ENCODE measurements around the gene TAAR8. TPM values are rescaled to one million over a fixed set of nuclear protein-coding genes. Genes with fewer than 3 reads are reported as not detected.
"Not testable (repeated sequence)": the region's sequence is repeated elsewhere in the genome, so short reads cannot be mapped to it uniquely, and the experiment has no call there.

The TAAR8 gene
- total RNA-seq, 1 donor from 2014 or later, result not detected

DNA sequence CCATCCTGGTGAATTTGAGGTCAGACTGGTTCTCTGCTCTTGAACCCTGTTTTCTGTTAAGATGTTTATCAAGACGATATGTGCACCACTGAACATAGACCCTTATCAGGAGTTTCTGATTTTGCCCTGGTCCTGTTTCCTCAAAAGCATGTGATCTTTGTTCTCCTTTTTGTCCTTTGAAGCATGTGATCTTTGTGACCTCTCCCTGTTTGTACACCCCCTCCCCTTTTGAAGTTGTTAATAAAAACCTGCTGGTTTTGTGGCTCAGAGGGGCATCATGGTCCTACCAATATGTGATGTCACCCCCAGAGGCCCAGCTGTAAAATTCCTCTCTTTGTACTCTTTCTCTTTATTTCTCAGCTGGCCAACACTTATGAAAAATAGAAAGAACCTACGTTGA is 17.9 kb upstream of the TAAR8 start:
- ATAC-seq (ENCODE audit: poor library complexity); intact Hi-C loops (cut with DNase I); DNase-seq: not testable (repeated sequence)

DNA sequence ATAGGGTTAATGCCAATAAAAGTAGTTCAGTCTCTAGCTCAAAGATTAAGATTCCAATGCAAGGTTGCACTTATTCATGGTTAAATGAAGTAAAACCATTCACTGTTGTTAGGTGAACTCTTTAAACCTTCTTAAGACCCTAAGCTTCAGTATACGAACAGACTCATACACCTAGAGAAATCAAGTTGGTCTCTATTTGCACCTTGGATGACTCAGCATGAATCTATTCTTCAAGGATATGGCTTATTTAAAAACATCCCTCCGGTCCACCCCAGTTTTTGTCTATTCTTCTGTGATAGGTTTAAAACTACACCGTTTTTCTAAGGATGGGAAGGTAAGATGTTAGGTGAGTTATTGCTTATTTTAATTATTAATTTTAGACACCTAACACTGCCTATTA is 15.3 kb upstream of the TAAR8 start:
- DNase-seq (no peak), ATAC-seq (ENCODE audit: poor library complexity) (no peak)
- intact Hi-C loops (cut with DNase I), result no loop called here

DNA sequence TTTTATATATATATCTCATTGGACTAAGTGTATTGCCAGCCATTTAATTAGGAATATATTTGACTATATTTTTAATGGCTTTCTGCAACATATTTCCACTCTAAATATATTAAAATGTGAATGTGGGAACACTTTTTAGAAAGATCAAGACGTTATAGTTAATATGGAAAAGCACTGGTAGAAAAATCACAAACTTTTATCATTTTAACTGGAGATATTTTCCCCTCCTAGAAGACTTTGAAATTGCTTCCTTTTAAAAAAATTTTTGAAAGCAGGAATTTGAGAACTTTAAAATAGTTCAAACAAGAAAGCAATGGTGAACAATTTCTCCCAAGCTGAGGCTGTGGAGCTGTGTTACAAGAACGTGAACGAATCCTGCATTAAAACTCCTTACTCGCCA is 14.5 kb upstream of the TAAR8 start, which contains the start of gene TAAR9:
Gene TAAR9 (plus strand): TSS at position 301 of the 400 bp plus-strand sequence. CDS start 13 bp downstream, at position 314.
- no peak for ATAC-seq (ENCODE audit: poor library complexity)
- intact Hi-C loops (cut with DNase I), result no loop called here
- no peak for DNase-seq

DNA sequence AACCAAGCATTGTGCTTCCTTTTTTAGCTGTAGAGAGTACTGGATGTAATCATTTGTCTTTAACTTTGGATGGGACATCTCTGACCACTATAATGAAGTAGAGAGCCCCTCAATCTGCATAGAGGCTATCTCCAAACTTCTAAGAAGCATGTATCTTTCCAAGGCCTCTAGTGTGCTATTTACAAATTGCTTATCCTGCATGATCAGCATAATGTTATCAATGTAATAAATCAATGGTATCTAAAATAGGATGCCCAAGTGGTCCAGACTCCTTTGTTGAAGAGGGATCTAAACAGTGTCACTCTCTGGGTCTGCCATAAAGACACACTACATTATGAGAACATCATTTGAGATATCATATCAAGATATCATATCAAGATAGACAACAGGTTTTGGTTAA is 7.6 kb upstream of the TAAR8 start:
- no peak for ATAC-seq (ENCODE audit: poor library complexity)
- DNase-seq, result no peak
- intact Hi-C loops (cut with DNase I), result no loop called here

DNA sequence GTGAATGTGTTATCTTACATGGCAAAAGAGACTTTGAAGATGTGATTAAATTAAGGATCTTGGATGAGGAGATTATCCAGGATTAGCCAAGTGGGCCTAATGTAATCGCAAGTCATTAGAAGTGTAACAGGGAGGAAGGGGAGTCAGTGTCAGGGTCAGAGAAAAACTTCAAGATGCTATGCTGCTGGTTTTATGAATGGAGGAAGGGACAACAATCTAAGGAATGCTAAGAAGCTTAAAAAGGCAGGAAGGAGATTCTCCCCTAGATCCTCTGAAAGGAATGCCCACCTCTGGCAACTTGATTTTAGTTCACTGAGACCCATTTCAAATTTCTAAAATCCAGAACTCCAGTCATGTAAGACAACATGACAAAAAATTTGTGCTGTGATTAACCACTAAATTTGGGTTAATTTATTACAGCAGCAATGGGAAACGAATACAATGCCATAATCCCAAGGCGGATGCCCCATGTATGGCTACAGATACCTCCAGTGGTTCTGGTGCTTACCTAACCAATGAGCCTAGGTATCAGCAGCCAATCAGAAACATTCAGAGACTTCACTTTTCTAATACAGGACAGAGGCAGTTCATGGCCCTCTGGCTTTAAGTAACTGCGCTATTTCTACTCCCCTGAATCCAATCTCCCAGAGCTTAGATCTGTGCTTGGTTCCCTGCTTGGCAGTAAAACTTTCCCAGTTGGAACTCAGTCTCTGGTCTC is 3.6 kb upstream of the TAAR8 start:
- intact Hi-C loops (cut with DNase I), result no loop called here
- ATAC-seq (ENCODE audit: poor library complexity), result no peak
- no peak for DNase-seq

DNA sequence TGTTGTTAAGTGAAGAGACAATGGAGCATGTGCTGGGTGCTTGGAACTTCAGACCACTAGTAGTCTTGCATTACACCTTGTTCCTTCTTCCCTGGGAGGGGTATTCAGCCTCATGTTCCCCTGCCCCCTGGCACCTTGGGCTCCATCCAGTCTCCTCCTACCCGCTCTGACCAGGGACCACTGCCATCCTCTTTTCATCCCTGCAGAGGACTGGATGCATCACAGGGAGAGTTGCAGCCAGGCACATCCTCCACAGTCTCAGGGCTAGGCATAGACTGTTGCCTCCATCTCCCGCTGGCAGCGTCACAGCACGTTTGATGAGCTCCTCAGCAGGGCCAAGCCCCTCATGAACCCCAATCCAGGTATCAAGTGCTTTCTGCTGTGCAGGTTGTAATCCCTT is 1.3 kb upstream of the TAAR8 start:
- no peak for ATAC-seq (ENCODE audit: poor library complexity)
- intact Hi-C loops (cut with DNase I), result no loop called here
- no peak for DNase-seq

DNA sequence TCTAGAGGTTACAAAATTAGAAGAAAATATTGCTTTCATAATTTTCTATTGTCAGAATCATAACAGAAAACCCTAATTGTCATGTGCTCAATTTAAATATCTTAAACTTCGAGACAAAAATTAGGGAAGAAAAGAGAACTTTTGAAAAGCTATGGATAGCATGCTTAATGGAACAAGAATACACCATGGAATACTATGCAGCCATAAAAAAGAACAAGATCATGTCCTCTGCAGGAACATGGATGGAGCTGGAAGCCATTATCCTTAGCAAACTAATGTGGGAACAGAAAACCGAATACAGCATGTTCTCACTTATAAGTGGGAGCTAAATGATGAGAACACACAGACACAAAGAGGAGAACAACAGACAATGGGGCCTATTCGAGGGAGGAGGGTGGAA is 7.6 kb downstream of the TAAR8 start:
- not testable (repeated sequence) for DNase-seq; ATAC-seq (ENCODE audit: poor library complexity)

DNA sequence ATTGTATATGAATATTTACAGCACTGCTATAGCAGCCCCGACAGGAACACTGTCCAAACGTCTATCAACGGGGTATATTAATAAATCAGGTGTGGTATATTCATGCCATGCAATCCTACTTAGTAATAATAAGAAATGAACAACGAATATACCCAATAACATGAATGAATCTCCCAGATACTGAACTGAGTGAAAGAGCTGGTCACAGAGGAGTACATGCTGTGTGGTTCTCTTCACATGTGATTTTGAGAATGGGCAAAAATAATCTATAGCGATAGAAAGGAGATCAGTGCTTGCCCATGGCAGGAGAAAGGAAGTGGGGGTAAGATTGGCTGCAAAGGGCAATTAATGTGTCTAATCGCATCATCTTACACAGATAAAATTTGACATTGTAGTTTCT is 13.9 kb downstream of the TAAR8 start:
- intact Hi-C loops (cut with DNase I), result no loop called here
- no peak for DNase-seq
- ATAC-seq (ENCODE audit: poor library complexity), result no peak

More for the DNA sequence above, 7.6 kb downstream of the TAAR8 start:
- intact Hi-C loops (cut with DNase I), result not testable (repeated sequence)

DNA sequence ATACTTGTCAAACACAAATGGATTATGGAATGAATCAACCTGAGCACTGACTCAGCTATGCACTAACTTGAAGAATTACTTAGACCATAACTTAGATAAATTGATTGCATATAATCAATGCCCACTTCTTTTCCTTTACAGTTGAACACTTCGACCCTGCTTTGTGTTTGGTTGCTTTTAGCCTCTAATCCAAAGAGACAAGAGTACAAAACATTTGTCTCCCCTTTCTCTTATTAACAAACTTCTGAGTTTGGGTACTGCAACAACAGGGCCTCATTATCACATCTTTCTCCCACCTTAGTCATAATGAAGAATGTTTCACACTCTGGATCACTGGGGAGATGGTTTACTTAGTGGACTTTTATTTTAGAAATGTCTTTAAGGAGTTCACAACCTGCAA is 15.1 kb downstream of the TAAR8 start:
- DNase-seq, result no peak
- intact Hi-C loops (cut with DNase I), result no loop called here
- ATAC-seq (ENCODE audit: poor library complexity), result no peak

DNA sequence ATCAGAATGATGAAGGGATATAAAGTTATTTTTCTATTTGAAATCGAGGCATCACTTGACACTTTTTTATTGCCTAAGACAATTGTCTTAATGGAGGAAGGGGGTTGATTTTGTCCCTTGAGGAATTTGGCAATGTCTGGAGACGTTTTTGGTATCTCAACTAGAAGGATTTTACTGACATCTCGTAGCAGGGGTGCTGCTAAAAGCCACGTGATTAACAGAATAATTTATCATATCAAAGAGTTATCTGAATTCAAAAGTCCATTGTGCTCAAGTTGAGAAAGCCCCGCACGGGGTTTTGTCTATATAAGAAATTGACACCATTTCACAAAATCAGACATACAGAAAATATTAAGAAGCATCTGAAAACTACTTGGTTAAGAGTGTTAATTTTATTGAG is 16.1 kb downstream of the TAAR8 start:
- ATAC-seq (ENCODE audit: poor library complexity), result no peak
- no peak for DNase-seq
- intact Hi-C loops (cut with DNase I), result no loop called here

DNA sequence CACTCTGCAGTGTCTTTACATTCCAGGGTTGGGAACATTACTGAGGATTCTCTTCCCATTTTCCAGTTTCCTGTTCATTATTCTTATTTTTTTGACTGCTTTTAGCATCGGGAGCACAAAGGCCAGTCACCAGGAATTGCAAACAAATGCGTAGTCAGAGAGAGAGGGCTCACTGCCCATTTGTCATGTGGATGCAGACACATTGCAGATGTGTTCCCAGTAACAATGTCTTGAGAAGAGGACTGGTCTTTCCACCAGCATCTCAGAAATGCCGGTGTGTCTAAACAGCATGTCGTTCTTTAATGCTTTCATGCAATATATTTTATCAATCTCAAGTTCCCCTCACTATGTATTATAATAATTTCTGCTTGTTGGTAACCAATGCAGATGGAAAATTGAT is 16.7 kb downstream of the TAAR8 start:
- ATAC-seq (ENCODE audit: poor library complexity), result no peak
- intact Hi-C loops (cut with DNase I), result no loop called here
- no peak for DNase-seq

DNA sequence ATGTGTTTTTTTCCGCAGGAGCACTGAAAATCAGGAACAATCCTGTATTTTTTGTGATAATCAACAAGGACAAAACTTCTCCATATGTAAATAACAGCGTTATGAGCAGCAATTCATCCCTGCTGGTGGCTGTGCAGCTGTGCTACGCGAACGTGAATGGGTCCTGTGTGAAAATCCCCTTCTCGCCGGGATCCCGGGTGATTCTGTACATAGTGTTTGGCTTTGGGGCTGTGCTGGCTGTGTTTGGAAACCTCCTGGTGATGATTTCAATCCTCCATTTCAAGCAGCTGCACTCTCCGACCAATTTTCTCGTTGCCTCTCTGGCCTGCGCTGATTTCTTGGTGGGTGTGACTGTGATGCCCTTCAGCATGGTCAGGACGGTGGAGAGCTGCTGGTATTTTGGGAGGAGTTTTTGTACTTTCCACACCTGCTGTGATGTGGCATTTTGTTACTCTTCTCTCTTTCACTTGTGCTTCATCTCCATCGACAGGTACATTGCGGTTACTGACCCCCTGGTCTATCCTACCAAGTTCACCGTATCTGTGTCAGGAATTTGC is 17.8 kb downstream of the TAAR8 start, which contains the start of gene TAAR6:
Gene TAAR6 (plus strand): TSS at position 102 of the 557 bp plus-strand sequence. CDS start 0 bp downstream, at position 102.
- ATAC-seq (ENCODE audit: poor library complexity) (no peak), DNase-seq (no peak)
- intact Hi-C loops (cut with DNase I), result no loop called here

DNA sequence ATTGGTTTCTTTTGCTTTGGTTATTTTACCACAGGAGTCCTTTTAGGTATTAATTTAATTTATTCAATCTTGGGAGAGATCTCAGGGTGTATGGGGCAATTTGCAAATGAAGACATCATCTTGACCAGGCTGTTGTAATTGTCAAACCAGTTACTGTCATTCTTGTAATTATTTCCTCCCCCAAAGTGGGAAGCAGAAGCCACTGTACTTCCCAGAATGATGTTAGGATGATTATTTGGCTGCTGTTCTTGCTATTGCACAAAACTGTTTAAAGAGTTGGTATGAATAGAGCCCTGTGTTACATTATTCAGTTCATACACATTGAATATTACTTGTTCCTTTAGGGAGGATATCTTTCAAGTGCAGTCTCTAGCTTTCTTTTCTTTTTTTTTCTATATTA is 19.3 kb downstream of the TAAR8 start:
- intact Hi-C loops (cut with DNase I), result no loop called here
- no peak for DNase-seq
- ATAC-seq (ENCODE audit: poor library complexity), result no peak

DNA sequence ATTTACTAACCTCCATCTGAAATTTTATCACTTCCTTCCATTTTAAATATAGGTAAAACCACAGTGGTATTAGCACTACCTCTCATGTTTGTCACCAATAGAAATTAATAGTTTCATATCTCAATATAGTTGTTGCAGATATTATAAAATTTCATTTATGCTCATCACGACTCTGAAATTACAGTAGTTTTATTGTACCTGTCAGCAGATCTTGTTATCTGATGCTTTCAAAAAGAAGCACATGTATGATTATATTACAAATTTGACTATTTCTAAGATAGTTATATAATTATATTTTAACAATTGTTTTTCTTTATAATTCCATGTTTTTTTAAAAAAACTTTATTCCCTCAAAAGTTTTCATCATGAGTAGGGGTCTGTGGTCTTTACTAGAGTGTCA is 32.2 kb downstream of the TAAR8 start:
- ATAC-seq (ENCODE audit: poor library complexity) (no peak), DNase-seq (no peak)
- intact Hi-C loops (cut with DNase I), result no loop called here

DNA sequence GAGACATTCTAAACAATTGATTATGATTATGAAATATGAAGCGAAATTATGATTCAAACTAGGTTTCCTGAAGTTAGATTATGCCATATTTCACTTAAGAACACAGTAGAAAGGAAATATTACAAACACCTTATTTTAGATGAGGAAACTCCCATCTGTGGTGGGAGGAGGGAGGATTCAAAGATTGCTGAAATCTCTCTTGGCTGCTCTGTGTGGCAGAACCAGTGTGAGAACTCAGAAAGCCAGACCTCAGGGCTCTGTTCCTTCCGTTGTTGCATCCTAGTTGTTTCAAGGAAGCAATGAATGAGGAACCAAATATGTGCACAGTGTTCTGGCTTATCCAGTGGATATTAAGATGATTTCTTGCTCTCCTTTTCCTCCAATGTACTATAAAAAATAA is 35.0 kb downstream of the TAAR8 start:
- intact Hi-C loops (cut with DNase I), result no loop called here
- ATAC-seq (ENCODE audit: poor library complexity) (no peak), DNase-seq (no peak)

DNA sequence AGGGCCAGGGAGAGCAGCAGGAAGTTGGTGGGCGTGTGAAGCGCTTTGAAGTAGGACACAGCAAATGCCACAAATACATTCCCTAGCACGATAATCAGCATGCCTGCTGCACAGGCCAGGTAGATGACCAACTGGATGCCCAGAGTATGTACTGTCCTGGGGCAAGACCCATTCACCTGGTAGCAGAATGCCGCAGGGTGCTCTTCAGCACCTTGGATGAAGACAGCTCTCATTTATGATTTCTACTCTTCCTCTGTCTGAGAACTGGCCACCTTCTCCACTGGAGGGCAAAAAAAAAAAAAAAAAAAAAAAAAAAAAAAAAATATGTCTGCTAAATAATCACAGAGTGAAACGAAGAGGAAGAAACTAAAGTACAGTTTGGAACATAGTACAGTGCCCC is 37.0 kb downstream of the TAAR8 start, which contains the start of gene TAAR5:
Gene TAAR5 (minus strand): TSS at position 288 of the 400 bp plus-strand sequence. CDS start 55 bp downstream, at position 233.
- ATAC-seq (ENCODE audit: poor library complexity) (no peak), DNase-seq (no peak)
- intact Hi-C loops (cut with DNase I), result no loop called here

DNA sequence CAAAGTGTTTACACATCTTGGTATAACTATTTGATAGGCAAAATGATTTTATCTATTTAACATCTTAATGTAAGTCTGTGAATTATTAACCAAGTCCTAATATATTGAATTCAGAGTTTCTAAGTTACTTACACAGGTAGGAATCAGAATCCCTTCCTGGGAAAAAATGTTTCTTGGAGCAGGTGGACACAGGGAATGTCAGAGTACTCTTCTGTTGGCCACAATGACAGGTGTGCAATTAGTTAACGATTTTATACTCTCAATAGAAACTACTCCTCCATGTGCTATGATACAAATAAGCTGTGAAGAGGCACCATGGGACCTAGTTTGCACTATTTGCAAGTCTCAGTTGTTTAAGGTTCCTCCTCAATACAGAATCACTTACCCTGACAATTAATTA is 37.9 kb downstream of the TAAR8 start:
- intact Hi-C loops (cut with DNase I), result no loop called here
- DNase-seq (no peak), ATAC-seq (ENCODE audit: poor library complexity) (no peak)

DNA sequence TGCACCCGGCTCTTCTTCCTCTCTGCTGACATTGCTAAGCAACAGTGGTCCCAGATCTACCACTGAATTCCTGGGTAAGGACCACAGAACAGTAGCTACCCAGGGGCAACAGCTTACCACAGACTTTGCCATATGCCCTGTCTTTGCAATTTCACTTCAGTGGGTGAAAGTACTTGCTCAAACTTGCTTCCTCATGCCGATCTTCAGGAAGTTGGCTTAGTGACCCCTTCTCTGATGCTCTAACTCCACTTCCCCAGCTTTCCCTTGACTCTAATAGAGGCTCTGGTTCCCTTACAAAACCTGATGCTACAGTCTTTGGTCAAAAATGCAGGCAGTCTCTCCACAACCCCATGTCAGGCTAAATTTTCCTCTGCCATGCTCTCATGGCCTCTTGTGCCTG is 40.4 kb downstream of the TAAR8 start:
- ATAC-seq (ENCODE audit: poor library complexity) (no peak), DNase-seq (no peak)
- intact Hi-C loops (cut with DNase I), result no loop called here

DNA sequence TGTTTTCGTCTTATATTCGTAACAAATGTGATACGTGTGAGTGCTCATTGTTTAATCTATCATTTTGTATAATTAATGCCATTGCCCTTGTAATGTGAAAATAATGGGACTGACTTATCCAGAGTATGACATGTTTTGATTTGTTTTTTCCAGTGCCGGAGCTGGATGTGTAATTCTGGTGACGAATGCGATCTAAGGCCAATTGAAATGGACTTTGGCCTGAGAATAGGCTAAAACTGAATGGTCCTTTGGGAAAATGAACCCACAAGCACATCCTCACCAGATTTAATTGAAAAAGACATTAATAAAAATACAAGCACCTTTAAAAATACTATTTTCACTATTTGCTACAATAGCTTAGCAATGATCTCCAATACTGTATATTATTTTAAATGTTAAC is 43.7 kb downstream of the TAAR8 start:
- ATAC-seq (ENCODE audit: poor library complexity) (no peak), DNase-seq (no peak)
- intact Hi-C loops (cut with DNase I), result no loop called here

DNA sequence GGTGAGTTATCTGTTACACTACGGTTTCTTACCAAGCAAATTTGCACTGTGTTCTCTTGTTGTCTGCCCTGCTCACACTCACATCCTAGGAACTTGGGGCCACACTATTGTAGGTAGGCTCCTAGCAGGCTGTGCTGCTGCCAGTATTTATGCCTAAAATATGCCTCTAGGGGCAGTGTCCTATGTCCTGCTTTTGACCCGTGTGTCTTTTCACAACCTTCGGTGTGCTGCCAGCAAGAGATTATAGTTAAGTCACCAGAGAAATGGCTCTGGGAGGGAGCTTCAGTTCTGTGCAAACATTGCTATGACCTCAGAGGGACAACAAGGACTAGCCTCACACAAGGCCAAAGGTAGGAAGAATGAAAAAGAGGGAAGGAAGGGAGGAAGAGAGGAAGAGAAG is 46.0 kb downstream of the TAAR8 start:
- no peak for ATAC-seq (ENCODE audit: poor library complexity)
- no peak for DNase-seq

More for the DNA sequence above, 46.0 kb downstream of the TAAR8 start:
- intact Hi-C loops (cut with DNase I), result no loop called here

Data from Right ventricle myocardium superior (tissue), 1 donor.